Measurements from ENCODE around the gene TBC1D9B. TPM values are rescaled to one million over a fixed set of nuclear protein-coding genes. Genes with fewer than 3 reads are reported as not detected.

TBC1D9B gene
- total RNA-seq, 4 donors from 2014 or later: 71.4 to 125 (median 100) TPM

DNA sequence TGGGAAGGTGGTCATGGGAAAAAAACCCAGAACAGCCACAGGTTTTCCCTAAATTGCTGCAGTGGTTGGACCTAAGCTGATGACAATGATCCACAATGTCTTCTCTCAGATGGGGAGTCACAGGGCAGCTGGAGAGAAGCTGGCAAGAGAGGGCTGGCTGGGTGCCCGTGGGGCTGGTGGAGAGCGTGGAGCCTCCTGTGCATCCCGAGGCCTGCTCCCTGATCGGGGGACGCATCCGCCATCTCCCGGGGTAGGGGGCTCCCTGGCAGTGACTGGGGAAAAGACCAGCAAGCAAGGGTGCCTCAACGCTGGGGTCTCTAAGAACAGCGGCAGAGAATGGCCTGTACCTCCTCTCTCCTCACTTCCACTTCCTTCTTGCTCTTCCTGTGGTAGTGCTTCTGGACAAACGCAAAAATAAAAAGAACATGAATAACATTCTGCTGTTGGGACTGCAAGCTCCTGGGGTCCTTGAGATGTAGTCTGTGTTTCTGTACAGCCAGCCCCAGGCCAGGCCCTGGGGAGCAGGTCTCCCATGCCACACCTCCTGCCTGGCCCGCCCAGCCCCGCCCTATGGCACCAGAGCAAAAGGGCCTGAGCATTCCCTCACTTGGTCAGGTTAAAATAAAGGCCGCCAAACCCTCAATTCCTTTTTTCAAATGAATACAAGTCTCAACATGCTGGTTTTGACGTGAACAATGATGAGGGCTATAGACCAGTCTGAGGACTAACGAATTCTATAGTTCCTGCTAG, 42.0 kb downstream of the TBC1D9B start:
- DNase-seq (ENCODE audit: low spot score in 2 of 2): no peak
- no peak for TF ChIP-seq POLR2A (IDR thresholded peaks at IDR 0.05)
- TF ChIP-seq, protein P1, sequence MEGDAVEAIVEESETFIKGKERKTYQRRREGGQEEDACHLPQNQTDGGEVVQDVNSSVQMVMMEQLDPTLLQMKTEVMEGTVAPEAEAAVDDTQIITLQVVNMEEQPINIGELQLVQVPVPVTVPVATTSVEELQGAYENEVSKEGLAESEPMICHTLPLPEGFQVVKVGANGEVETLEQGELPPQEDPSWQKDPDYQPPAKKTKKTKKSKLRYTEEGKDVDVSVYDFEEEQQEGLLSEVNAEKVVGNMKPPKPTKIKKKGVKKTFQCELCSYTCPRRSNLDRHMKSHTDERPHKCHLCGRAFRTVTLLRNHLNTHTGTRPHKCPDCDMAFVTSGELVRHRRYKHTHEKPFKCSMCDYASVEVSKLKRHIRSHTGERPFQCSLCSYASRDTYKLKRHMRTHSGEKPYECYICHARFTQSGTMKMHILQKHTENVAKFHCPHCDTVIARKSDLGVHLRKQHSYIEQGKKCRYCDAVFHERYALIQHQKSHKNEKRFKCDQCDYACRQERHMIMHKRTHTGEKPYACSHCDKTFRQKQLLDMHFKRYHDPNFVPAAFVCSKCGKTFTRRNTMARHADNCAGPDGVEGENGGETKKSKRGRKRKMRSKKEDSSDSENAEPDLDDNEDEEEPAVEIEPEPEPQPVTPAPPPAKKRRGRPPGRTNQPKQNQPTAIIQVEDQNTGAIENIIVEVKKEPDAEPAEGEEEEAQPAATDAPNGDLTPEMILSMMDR (IDR thresholded peaks at IDR 0.05): no peak
- H3K4me3 ChIP-seq (ENCODE audit: low read depth, poor library complexity, severe bottlenecking): no peak overlapping the region
- intact Hi-C loops (cut with DNase I; ENCODE audit: low total_unique reads): no loop called here
- 80 to 86% methylated on average over 15 of the region's 15 CpGs for WGBS, 2 donors

DNA sequence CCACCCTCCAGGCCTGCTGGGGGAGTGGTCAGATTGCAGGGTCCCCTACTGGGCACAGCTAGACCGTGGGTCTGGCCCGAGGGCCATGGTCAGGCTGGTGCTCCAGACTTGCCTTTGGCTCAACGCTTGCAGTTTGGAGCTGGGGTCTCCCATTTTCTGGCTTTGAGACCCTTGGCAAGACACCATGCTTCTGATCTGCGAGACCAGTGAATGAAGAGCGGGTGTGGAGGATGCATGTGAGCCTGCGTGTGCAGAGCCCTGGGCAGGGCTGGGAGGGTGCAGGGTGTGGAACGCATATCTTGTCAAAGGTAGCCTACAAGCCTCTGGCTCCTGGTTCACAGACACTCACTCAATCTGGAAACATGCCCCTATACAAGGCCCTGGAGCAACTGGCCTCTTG, 43.0 kb downstream of the TBC1D9B start:
- WGBS, 2 donors: 90 to 94% methylated on average over 7 of the region's 7 CpGs
- DNase-seq (ENCODE audit: low spot score in 2 of 2): no peak
- no peak overlapping the region for H3K4me3 ChIP-seq (ENCODE audit: low read depth, poor library complexity, severe bottlenecking)
- TF ChIP-seq, protein P1 (IDR thresholded peaks at IDR 0.05): no peak
- no peak for TF ChIP-seq POLR2A (IDR thresholded peaks at IDR 0.05)
- intact Hi-C loops (cut with DNase I; ENCODE audit: low total_unique reads): no loop called here

DNA sequence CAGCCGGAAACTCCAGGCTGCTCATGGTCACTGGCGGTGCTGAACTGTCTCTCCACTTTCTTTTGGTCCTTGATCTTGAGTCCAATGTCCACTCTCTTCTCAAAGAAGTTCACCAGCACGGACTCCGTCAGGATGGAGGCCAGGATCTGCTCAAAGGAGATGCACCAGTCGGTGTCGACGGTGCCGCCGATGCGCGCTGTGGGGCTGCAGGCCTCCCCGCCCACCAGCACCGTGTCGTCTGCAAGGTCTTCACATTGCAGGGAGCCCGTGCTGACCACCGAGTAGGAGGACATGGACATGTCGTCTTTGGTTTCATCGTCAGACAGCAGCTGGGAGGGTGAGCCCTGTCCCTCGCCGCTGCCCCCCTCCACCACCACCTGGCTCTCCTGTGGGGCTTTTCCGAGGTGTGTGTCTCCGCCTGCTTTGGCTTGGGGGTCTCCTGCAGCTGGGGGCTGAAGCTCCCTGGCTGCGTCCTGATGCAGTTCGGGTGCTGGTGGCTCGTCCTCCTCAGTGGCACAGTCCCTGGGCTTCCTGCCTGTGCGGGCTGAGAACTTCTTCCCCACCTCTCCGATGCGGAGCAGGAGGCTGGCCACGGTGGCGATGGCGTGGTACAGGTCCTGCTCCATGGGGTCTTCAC, 44.1 kb downstream of the TBC1D9B start:
- intact Hi-C loops (cut with DNase I; ENCODE audit: low total_unique reads): no loop called here
- no peak for DNase-seq (ENCODE audit: low spot score in 2 of 2)
- WGBS, 2 donors: 95 to 96% methylated on average over 31 of the region's 31 CpGs

DNA sequence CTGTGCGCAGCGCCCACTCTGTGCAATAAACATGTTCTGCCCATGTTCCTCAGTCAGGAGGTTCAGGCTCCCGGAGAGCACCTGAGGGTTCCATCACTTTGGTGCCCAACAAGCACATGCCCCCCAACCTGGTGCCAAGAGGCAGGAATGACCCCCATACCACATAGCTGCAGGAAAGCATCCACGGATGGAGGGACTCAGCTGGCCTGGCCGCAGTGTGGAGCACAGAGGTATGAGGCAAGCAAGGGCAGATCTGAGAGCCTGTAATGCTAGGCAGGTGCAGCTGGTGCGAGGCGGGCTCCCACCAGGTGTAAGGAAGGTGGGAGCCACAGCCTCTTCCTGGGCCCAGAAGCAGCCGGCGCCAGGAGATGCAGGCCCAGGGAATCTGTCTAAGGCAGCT, 44.8 kb downstream of the TBC1D9B start:
- no peak for DNase-seq (ENCODE audit: low spot score in 2 of 2)
- TF ChIP-seq POLR2A (IDR thresholded peaks at IDR 0.05): no peak
- TF ChIP-seq, protein P1 (IDR thresholded peaks at IDR 0.05): no peak
- intact Hi-C loops (cut with DNase I; ENCODE audit: low total_unique reads): no loop called here
- 96% methylated on average over 7 to 9 of the region's 9 CpGs for WGBS, 2 donors
- no peak overlapping the region for H3K4me3 ChIP-seq (ENCODE audit: low read depth, poor library complexity, severe bottlenecking)

More for the DNA sequence above, 44.1 kb downstream of the TBC1D9B start:
- H3K4me3 ChIP-seq (ENCODE audit: low read depth, poor library complexity, severe bottlenecking): no peak overlapping the region
- TF ChIP-seq POLR2A (IDR thresholded peaks at IDR 0.05): no peak
- TF ChIP-seq, protein P1 (IDR thresholded peaks at IDR 0.05): no peak

DNA sequence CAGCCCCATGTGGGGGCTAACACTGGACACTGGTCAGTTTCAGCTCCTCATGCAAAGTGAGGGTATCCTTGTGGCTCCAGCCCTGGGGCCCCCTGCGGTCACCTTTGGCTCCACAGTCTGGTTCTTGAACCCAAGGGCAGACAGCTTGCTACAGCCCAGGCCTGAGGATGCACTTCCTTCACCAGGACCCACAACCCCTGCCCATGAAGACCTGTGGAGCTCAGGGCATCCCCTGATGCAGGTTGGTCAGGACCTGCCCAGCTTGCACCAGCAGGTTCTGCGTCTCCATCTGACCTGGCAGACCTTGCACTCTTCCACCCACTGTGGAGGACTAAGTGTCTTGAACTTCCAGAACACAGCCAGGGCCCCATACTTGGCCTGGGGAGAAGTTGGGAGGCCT, 45.4 kb downstream of the TBC1D9B start:
- H3K4me3 ChIP-seq (ENCODE audit: low read depth, poor library complexity, severe bottlenecking): no peak overlapping the region
- TF ChIP-seq, protein P1 (IDR thresholded peaks at IDR 0.05): no peak
- TF ChIP-seq POLR2A (IDR thresholded peaks at IDR 0.05): no peak
- intact Hi-C loops (cut with DNase I; ENCODE audit: low total_unique reads): no loop called here
- 88 to 100% methylated on average over 2 of the region's 2 CpGs for WGBS, 2 donors
- DNase-seq (ENCODE audit: low spot score in 2 of 2): no peak

Measured in lower leg skin (tissue), 4 donors.